Measurements from ENCODE around the gene NIFK.
A peak's percentile ranks its signal among the peaks of the same experiment; 100 is the strongest.

- TF ChIP-seq RAD21 (IDR thresholded peaks at IDR 0.05; ENCODE audit: low read length) (peak; percentile 35), RXRA (IDR thresholded peaks at IDR 0.05; ENCODE audit: borderline replicate concordance, low read depth) (no peak), FOSL2 (IDR thresholded peaks at IDR 0.05; ENCODE audit: borderline replicate concordance, low read depth) (no peak), CTCF (IDR thresholded peaks at IDR 0.05) (no peak), MAX (IDR thresholded peaks at IDR 0.05; ENCODE audit: low read depth) (no peak), JUND (IDR thresholded peaks at IDR 0.05) (no peak), RCOR1 (IDR thresholded peaks at IDR 0.05; ENCODE audit: low read length) (peak; percentile 77; the same call in 1 of the 2 replicates), SMC3 (IDR thresholded peaks at IDR 0.05; ENCODE audit: low read depth, low read length) (no peak), CHD2 (IDR thresholded peaks at IDR 0.05; ENCODE audit: low read length, partially characterized antibody) (peak; percentile 72), EP300 (IDR thresholded peaks at IDR 0.05; ENCODE audit: borderline replicate concordance in 1 of 2, low read depth in 1 of 2, low read length in 1 of 2) (peak in 1 of 2 experiments; percentile 78; a peak in 2 of 4 replicates), YY1 (IDR thresholded peaks at IDR 0.05; ENCODE audit: low read depth) (no peak), POLR2AphosphoS5 (IDR thresholded peaks at IDR 0.05; ENCODE audit: low read depth, low read length) (no peak)
Measured at GRCh38 chr2:121774235-121774634, 37.6 kb upstream of the NIFK start.
